Measurements from ENCODE around the gene ADCK1.

DNA sequence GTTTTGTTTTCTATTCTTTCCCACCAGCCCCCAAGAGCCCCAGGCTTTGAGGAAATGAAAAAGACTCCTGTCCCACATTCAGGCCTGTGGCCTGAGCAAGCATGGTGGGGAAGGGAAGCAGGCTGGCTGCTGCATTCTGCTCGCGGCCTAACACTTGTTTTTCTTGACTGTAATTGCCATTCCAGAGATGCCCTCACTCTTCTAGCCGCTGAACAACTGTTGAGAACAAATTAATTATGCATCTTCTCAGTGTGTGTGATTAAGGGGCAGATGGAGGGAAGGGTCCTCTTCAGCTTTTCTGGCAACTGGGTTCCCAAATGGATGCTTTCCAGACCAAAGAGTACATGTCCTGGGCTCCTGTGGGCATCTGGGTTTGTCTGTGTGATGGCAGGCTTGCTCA lies 43.3 kb downstream of the ADCK1 start:
- TF ChIP-seq, protein P1, sequence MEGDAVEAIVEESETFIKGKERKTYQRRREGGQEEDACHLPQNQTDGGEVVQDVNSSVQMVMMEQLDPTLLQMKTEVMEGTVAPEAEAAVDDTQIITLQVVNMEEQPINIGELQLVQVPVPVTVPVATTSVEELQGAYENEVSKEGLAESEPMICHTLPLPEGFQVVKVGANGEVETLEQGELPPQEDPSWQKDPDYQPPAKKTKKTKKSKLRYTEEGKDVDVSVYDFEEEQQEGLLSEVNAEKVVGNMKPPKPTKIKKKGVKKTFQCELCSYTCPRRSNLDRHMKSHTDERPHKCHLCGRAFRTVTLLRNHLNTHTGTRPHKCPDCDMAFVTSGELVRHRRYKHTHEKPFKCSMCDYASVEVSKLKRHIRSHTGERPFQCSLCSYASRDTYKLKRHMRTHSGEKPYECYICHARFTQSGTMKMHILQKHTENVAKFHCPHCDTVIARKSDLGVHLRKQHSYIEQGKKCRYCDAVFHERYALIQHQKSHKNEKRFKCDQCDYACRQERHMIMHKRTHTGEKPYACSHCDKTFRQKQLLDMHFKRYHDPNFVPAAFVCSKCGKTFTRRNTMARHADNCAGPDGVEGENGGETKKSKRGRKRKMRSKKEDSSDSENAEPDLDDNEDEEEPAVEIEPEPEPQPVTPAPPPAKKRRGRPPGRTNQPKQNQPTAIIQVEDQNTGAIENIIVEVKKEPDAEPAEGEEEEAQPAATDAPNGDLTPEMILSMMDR (IDR thresholded peaks at IDR 0.05): no peak
- no peak for TF ChIP-seq POLR2A (IDR thresholded peaks at IDR 0.05)

Data from upper lobe of left lung (tissue), 4 donors.